ENCODE data around the gene FAM3C.

Gene FAM3C

GRCh38 chr7:121305109-121305508 is 91.0 kb downstream of the FAM3C start:
- Histone ChIP-seq H3K4me3 (replicated peaks; ENCODE audit: insufficient read depth, low read length) (no peak overlapping the region), H3K27ac (replicated peaks) (no peak overlapping the region), H3K27me3 (ENCODE audit: insufficient read depth, poor library complexity, severe bottlenecking) (no peaks in the 10 kb centered on the region)
- TF ChIP-seq GABPA (IDR thresholded peaks at IDR 0.05; ENCODE audit: low read depth): no peak
- no peak for TF ChIP-seq POLR2AphosphoS5 (IDR thresholded peaks at IDR 0.05; ENCODE audit: low read depth)
- no peak for TF ChIP-seq SPI1 (IDR thresholded peaks at IDR 0.05; ENCODE audit: borderline replicate concordance, low read depth)
- no peak for TF ChIP-seq REST (IDR thresholded peaks at IDR 0.05; ENCODE audit: insufficient replicate concordance, low read depth)
- TF ChIP-seq, protein P1, sequence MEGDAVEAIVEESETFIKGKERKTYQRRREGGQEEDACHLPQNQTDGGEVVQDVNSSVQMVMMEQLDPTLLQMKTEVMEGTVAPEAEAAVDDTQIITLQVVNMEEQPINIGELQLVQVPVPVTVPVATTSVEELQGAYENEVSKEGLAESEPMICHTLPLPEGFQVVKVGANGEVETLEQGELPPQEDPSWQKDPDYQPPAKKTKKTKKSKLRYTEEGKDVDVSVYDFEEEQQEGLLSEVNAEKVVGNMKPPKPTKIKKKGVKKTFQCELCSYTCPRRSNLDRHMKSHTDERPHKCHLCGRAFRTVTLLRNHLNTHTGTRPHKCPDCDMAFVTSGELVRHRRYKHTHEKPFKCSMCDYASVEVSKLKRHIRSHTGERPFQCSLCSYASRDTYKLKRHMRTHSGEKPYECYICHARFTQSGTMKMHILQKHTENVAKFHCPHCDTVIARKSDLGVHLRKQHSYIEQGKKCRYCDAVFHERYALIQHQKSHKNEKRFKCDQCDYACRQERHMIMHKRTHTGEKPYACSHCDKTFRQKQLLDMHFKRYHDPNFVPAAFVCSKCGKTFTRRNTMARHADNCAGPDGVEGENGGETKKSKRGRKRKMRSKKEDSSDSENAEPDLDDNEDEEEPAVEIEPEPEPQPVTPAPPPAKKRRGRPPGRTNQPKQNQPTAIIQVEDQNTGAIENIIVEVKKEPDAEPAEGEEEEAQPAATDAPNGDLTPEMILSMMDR (IDR thresholded peaks at IDR 0.05; ENCODE audit: insufficient read depth, low read length): no peak
- no peak for DNase-seq (ENCODE audit: low read depth in 1 of 2, low spot score in 1 of 2)

GRCh38 chr7:121304102-121304658 is 91.9 kb downstream of the FAM3C start:
- TF ChIP-seq, protein P1 (IDR thresholded peaks at IDR 0.05; ENCODE audit: insufficient read depth, low read length): no peak
- no peak for TF ChIP-seq POLR2AphosphoS5 (IDR thresholded peaks at IDR 0.05; ENCODE audit: low read depth)
- no peak for TF ChIP-seq SPI1 (IDR thresholded peaks at IDR 0.05; ENCODE audit: borderline replicate concordance, low read depth)
- no peak for TF ChIP-seq GABPA (IDR thresholded peaks at IDR 0.05; ENCODE audit: low read depth)
- TF ChIP-seq REST (IDR thresholded peaks at IDR 0.05; ENCODE audit: insufficient replicate concordance, low read depth): no peak
- DNase-seq (ENCODE audit: low read depth in 1 of 2, low spot score in 1 of 2): no peak
- H3K27ac ChIP-seq (replicated peaks): no peak overlapping the region
- H3K4me3 ChIP-seq (replicated peaks; ENCODE audit: insufficient read depth, low read length): no peak overlapping the region
- H3K27me3 ChIP-seq (ENCODE audit: insufficient read depth, poor library complexity, severe bottlenecking): no peaks in the 10 kb centered on the region

GRCh38 chr7:121303422-121304101 is 92.5 kb downstream of the FAM3C start:
- Histone ChIP-seq H3K27ac (replicated peaks) (no peak overlapping the region), H3K27me3 (ENCODE audit: insufficient read depth, poor library complexity, severe bottlenecking) (no peaks in the 10 kb centered on the region), H3K4me3 (replicated peaks; ENCODE audit: insufficient read depth, low read length) (no peak overlapping the region)
- DNase-seq (ENCODE audit: low read depth in 1 of 2, low spot score in 1 of 2): no peak
- TF ChIP-seq GABPA (IDR thresholded peaks at IDR 0.05; ENCODE audit: low read depth) (no peak), REST (IDR thresholded peaks at IDR 0.05; ENCODE audit: insufficient replicate concordance, low read depth) (no peak), SPI1 (IDR thresholded peaks at IDR 0.05; ENCODE audit: borderline replicate concordance, low read depth) (no peak), POLR2AphosphoS5 (IDR thresholded peaks at IDR 0.05; ENCODE audit: low read depth) (no peak)
- TF ChIP-seq, protein P1 (IDR thresholded peaks at IDR 0.05; ENCODE audit: insufficient read depth, low read length): no peak
